ENCODE measurements around the gene C11orf87. TPM values are rescaled to one million over a fixed set of nuclear protein-coding genes. Genes with fewer than 3 reads are reported as not detected.

The C11orf87 gene
- total RNA-seq, 1 donor from 2014 or later, result not detected

DNA sequence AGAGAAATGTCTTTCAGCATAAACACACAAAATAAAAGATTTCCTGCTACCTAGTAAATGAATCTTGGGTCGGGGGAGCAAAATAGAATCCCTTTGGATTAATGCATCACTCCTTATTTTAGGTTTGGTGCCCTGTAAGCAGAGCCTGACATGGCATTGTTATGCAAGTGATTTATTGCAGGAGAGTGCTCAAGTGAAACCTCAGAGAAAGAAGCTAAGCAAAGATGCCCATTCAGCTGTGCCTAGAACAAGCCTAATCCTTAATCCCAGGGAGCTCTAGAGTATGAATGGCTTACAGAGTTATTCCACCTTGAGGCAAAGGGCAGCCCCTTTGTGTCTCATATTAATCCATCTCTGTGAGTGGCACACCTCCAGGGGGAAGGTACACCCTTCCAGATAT, 21.1 kb downstream of the C11orf87 start:
- no peak for DNase-seq (ENCODE audit: low read depth)

DNA sequence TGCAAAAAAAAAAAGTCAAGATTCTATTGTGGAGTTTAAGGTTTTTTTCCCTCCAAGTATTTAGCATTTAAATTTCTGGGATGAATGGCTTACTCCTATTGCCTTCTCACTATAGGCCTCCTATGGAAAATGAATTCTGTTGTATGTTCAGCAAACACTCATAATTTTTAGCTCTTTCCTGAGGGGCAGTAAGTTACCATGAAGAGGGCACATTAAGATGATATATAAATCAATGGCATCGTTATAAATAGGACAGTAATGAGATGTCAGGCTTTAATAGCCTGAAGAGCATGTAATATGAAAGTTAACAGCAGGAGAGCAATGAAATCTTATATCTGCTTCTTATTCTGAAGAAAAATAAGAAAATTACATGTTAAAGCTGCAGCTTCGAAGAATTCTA, 32.9 kb downstream of the C11orf87 start:
- DNase-seq (ENCODE audit: low read depth), result no peak

Data from renal cortical epithelial cell (primary cell).